H9 (cell line): ENCODE measurements around the gene ATRIP. TPM values are rescaled to one million over a fixed set of nuclear protein-coding genes. Genes with fewer than 3 reads are reported as not detected.
A peak's percentile ranks its signal among the peaks of the same experiment; 100 is the strongest.

Source experiments
- DNase-seq: peaks from one replicate; pipeline ENCODE4 v3.0.0-alpha.2; 2017
- H2AFZ ChIP-seq: one replicate; pipeline ENCODE4 v1.6.1; 2013; ENCODE audit warnings: mild to moderate bottlenecking, low read length, control low read depth, moderate library complexity
- H2AK5ac ChIP-seq: 2 replicates; pipeline ENCODE4 v1.6.1; 2013; ENCODE audit warnings: low read length, control low read depth, mixed read lengths; ENCODE audit not compliant: insufficient read length
- H2BK120ac ChIP-seq: one replicate; pipeline ENCODE4 v1.6.1; 2013; ENCODE audit warnings: low read depth, mild to moderate bottlenecking, low read length, control low read depth, inconsistent platforms; ENCODE audit not compliant: poor library complexity, severe bottlenecking
- H2BK12ac ChIP-seq: 2 replicates; pipeline ENCODE4 v1.6.1; 2013; ENCODE audit warnings: low read length, control low read depth, mixed read lengths, low read depth; ENCODE audit not compliant: insufficient read length
- H2BK15ac ChIP-seq: 2 replicates; pipeline ENCODE4 v1.6.1; 2013; ENCODE audit warnings: low read depth, low read length, control low read depth
- H2BK20ac ChIP-seq: one replicate; pipeline ENCODE4 v1.6.1; 2013; ENCODE audit warnings: low read depth, mild to moderate bottlenecking, low read length, control low read depth, inconsistent platforms; ENCODE audit not compliant: poor library complexity, severe bottlenecking
- H2BK5ac ChIP-seq: 2 replicates; pipeline ENCODE4 v1.6.1; 2013; ENCODE audit warnings: low read length, control low read depth, mixed read lengths; ENCODE audit not compliant: insufficient read length
- H3K14ac ChIP-seq: 2 replicates; pipeline ENCODE4 v1.6.1; 2013; ENCODE audit warnings: low read length, control low read depth; ENCODE audit not compliant: insufficient read depth
- H3K18ac ChIP-seq: 2 replicates; pipeline ENCODE4 v1.6.1; 2013; ENCODE audit warnings: low read depth, mild to moderate bottlenecking, mixed read lengths, low read length, control low read depth; ENCODE audit not compliant: insufficient read length
- H3K23ac ChIP-seq: 2 replicates; pipeline ENCODE4 v1.6.1; 2013; ENCODE audit warnings: low read length, control low read depth, mixed read lengths, low read depth; ENCODE audit not compliant: insufficient read length
- H3K23me2 ChIP-seq: 2 replicates; pipeline ENCODE4 v1.6.1; 2013; ENCODE audit warnings: low read depth, mild to moderate bottlenecking, mixed read lengths, low read length, control low read depth; ENCODE audit not compliant: insufficient read length, poor library complexity, severe bottlenecking
- H3K27ac ChIP-seq: 2 replicates; pipeline ENCODE4 v1.5.1; 2013; ENCODE audit warnings: low read length, control low read depth, mixed read lengths, low read depth; ENCODE audit not compliant: insufficient read length
- H3K27me3 ChIP-seq: 2 replicates; pipeline ENCODE4 v1.6.1; 2013; ENCODE audit warnings: low read length, control low read depth, inconsistent platforms; ENCODE audit not compliant: insufficient read depth
- H3K4ac ChIP-seq: 2 replicates; pipeline ENCODE4 v1.6.1; 2013; ENCODE audit warnings: low read depth, mild to moderate bottlenecking, control low read depth, inconsistent platforms, low read length, moderate library complexity
- H3K4me1 ChIP-seq: 2 replicates; pipeline ENCODE4 v1.6.1; 2013; ENCODE audit warnings: low read length, control low read depth, inconsistent platforms; ENCODE audit not compliant: insufficient read depth
- H3K4me2 ChIP-seq: 2 replicates; pipeline ENCODE4 v1.6.1; 2013; ENCODE audit warnings: low read length, control low read depth, mixed read lengths; ENCODE audit not compliant: insufficient read length, insufficient read depth
- H3K56ac ChIP-seq: 2 replicates; pipeline ENCODE4 v1.6.1; 2013; ENCODE audit warnings: low read depth, mild to moderate bottlenecking, mixed read lengths, low read length, control low read depth; ENCODE audit not compliant: insufficient read length
- H3K79me1 ChIP-seq: 2 replicates; pipeline ENCODE4 v1.6.1; 2013; ENCODE audit warnings: low read depth, mild to moderate bottlenecking, moderate library complexity, low read length, control low read depth, inconsistent platforms; ENCODE audit not compliant: insufficient read depth, poor library complexity, severe bottlenecking
- H3K79me2 ChIP-seq: 2 replicates; pipeline ENCODE4 v1.6.1; 2013; ENCODE audit warnings: low read length, control low read depth, inconsistent platforms; ENCODE audit not compliant: insufficient read depth
- H3K9ac ChIP-seq: 2 replicates; pipeline ENCODE4 v1.6.1; 2013; ENCODE audit warnings: low read length, control low read depth, mixed read lengths; ENCODE audit not compliant: insufficient read length; ENCODE audit errors: extremely low read depth
- H3K9me3 ChIP-seq: one replicate; pipeline ENCODE4 v1.6.1; 2013; ENCODE audit warnings: low read depth, low read length, inconsistent platforms; ENCODE audit not compliant: control insufficient read depth
- H3T11ph ChIP-seq: one replicate; pipeline ENCODE4 v1.6.1; 2013; ENCODE audit warnings: mild to moderate bottlenecking, low read length, control low read depth, inconsistent platforms
- H4K20me1 ChIP-seq: one replicate; pipeline ENCODE4 v1.6.1; 2013; ENCODE audit not compliant: control insufficient read depth, insufficient read length, insufficient read depth
- H4K5ac ChIP-seq: 2 replicates; pipeline ENCODE4 v1.6.1; 2013; ENCODE audit warnings: low read depth, mild to moderate bottlenecking, mixed read lengths, low read length, control low read depth; ENCODE audit not compliant: insufficient read length
- H4K8ac ChIP-seq: replicated peaks from 2 replicates; pipeline ENCODE4 v1.6.1; 2013; ENCODE audit warnings: low read length, control low read depth, mixed read lengths, low read depth; ENCODE audit not compliant: insufficient read length
- H4K91ac ChIP-seq: 2 replicates; pipeline ENCODE4 v1.6.1; 2013; ENCODE audit warnings: low read depth, mild to moderate bottlenecking, moderate library complexity, mixed read lengths, low read length, control low read depth; ENCODE audit not compliant: insufficient read length
- H3K27ac Mint-ChIP-seq, 3 experiments: 2 replicates in 2 of 3; 3 replicates in 1 of 3; pipeline ENCODE4 v1.8.0; 2020 to 2021; ENCODE audit warnings: mixed read lengths in 3 of 3, mild to moderate bottlenecking in 1 of 3, moderate library complexity in 1 of 3
- H3K27me3 Mint-ChIP-seq: 2 replicates; pipeline ENCODE4 v1.8.0; 2021; ENCODE audit warnings: low read depth, mild to moderate bottlenecking, moderate library complexity, mixed read lengths
- H3K36me3 Mint-ChIP-seq, 3 experiments: 2 replicates in 2 of 3; 3 replicates in 1 of 3; pipeline ENCODE4 v1.8.0; 2020 to 2021; ENCODE audit warnings: low read depth in 3 of 3, mixed read lengths in 3 of 3; ENCODE audit not compliant: insufficient read depth in 1 of 3
- H3K4me1 Mint-ChIP-seq, 2 experiments: 2 replicates each; pipeline ENCODE4 v1.8.0; 2020; ENCODE audit warnings: mixed read lengths in 2 of 2
- H3K4me3 Mint-ChIP-seq, 2 experiments: 2 replicates in 1 of 2; 3 replicates in 1 of 2; pipeline ENCODE4 v1.8.0; 2020 to 2021; ENCODE audit warnings: mild to moderate bottlenecking in 2 of 2, mixed read lengths in 2 of 2, moderate library complexity in 1 of 2
- H3K9me3 Mint-ChIP-seq, 2 experiments: 2 replicates in 1 of 2; 3 replicates in 1 of 2; pipeline ENCODE4 v1.8.0; 2020; ENCODE audit warnings: mild to moderate bottlenecking in 2 of 2, mixed read lengths in 2 of 2, moderate library complexity in 1 of 2
- WGBS: extraction: QIAGEN DNeasy Blood & Tissue Kit; methylation state at CpG from one replicate; pipeline ENCODE4 v1.1.7; 2013; ENCODE audit warnings: missing lambda C conversion rate, low lambda C conversion rate, mixed read lengths; ENCODE audit not compliant: insufficient read length; ENCODE audit errors: extremely low coverage; 5-methylcytosine and 5-hydroxymethylcytosine counted together
- total RNA-seq: library from RNA; stranded (reverse); gene quantifications from 2 replicates; pipeline ENCODE4 v1.2.1, GENCODE V29; 2021
- TF ChIP-seq, protein P1 (sequence below): fragments of 200-600 bp; sonication (generic); conservative IDR thresholded peaks from 3 replicates; pipeline ENCODE4 v1.8.0; 2021; ENCODE audit warnings: antibody characterized with exemption, mild to moderate bottlenecking

Gene ATRIP
- total RNA-seq, 1 experiment from 2014 or later = 16.3 TPM

DNA sequence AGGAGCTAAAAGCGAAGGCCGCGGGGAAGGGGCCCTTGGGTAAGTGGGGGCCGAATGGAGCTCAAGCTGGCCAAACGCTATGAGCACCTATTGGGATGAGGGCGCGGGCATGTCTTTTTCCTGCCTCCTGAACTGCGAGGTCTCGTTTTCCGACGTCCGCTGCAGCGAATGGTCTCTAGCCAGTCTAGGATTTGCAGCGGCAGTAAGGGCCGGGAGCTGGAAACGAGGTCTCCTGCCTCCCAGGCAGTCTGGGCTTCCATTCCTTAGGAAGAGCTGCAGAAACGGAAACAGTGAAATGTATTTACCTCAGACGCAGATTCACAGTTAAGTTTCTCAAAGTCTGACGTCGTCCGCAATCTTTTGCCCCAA lies 6.0 kb upstream of the ATRIP start:
- H3K27me3 Mint-ChIP-seq = no peaks in the 10 kb centered on the region
- no peaks in the 10 kb centered on the region for H3K27me3 ChIP-seq
- H2BK20ac ChIP-seq = no peak overlapping the region
- peak overlapping the region; percentile 89 for H3K4me2 ChIP-seq
- no peak overlapping the region for H3K23ac ChIP-seq
- H3K18ac ChIP-seq = peak overlapping the region; percentile 81
- no peaks in the 10 kb centered on the region for H3K23me2 ChIP-seq
- no peak overlapping the region for H2AK5ac ChIP-seq
- peaks cover 5% of the 10 kb centered on the region for H3K79me1 ChIP-seq
- no peaks in the 10 kb centered on the region for H4K20me1 ChIP-seq
- H3K27ac Mint-ChIP-seq = peak overlapping the region; percentile 98 to 99 (median 99); a peak in 6 of 7 replicates
- H3T11ph ChIP-seq = no peak overlapping the region
- peak overlapping the region; percentile 93 to 99 for H3K4me3 Mint-ChIP-seq
- H3K27ac ChIP-seq = no peak overlapping the region
- peaks cover 18 to 47% (median 26%) of the 10 kb centered on the region in 3 experiments; a peak in 6 of 7 replicates for H3K36me3 Mint-ChIP-seq
- peak overlapping the region; percentile 94 for H3K14ac ChIP-seq
- H2BK12ac ChIP-seq = no peak overlapping the region
- no peaks in the 10 kb centered on the region for H3K9me3 ChIP-seq
- H2BK15ac ChIP-seq = no peak overlapping the region
- no peak overlapping the region for H4K8ac ChIP-seq
- H4K91ac ChIP-seq = no peak overlapping the region
- peaks cover 5% of the 10 kb centered on the region; the same call in 1 of the 2 replicates for H3K79me2 ChIP-seq
- TF ChIP-seq, protein P1, sequence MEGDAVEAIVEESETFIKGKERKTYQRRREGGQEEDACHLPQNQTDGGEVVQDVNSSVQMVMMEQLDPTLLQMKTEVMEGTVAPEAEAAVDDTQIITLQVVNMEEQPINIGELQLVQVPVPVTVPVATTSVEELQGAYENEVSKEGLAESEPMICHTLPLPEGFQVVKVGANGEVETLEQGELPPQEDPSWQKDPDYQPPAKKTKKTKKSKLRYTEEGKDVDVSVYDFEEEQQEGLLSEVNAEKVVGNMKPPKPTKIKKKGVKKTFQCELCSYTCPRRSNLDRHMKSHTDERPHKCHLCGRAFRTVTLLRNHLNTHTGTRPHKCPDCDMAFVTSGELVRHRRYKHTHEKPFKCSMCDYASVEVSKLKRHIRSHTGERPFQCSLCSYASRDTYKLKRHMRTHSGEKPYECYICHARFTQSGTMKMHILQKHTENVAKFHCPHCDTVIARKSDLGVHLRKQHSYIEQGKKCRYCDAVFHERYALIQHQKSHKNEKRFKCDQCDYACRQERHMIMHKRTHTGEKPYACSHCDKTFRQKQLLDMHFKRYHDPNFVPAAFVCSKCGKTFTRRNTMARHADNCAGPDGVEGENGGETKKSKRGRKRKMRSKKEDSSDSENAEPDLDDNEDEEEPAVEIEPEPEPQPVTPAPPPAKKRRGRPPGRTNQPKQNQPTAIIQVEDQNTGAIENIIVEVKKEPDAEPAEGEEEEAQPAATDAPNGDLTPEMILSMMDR = no peak
- no peaks in the 10 kb centered on the region for H3K9me3 Mint-ChIP-seq
- no CpG with 5 or more reads among the region's 21 CpGs for WGBS
- H3K9ac ChIP-seq = peak overlapping the region; percentile 95
- H3K4me1 Mint-ChIP-seq = peaks cover 12 to 21% of the 10 kb centered on the region in 2 experiments
- H4K5ac ChIP-seq = no peak overlapping the region
- H2BK5ac ChIP-seq = no peak overlapping the region
- H3K4ac ChIP-seq = no peak overlapping the region
- H3K4me1 ChIP-seq = peaks cover 3% of the 10 kb centered on the region; the same call in 1 of the 2 replicates
- DNase-seq = no peak
- no peak overlapping the region for H2BK120ac ChIP-seq
- H3K56ac ChIP-seq = no peak overlapping the region
- H2AFZ ChIP-seq = no peak overlapping the region
